Hypothalamus (tissue), 51 donors: Measurements from ENCODE around the gene SCEL.
A peak's percentile ranks its signal among the peaks of the same experiment; 100 is the strongest.
"Not testable (repeated sequence)": the region's sequence is repeated elsewhere in the genome, so short reads cannot be mapped to it uniquely, and the experiment has no call there.

Experiments used
- DNase-seq, 51 donors: peaks; one replicate each; lab custom pipeline; 2025; lab: John Stamatoyannopoulos, UW

Gene SCEL

GRCh38 chr13:77650409-77650808 is 114.9 kb downstream of the SCEL start:
- no peak for DNase-seq

GRCh38 chr13:77653301-77653700 is 117.8 kb downstream of the SCEL start:
- DNase-seq = no peak

GRCh38 chr13:77660016-77660415 is 124.5 kb downstream of the SCEL start:
- not testable (repeated sequence) for DNase-seq

- no peak for DNase-seq
These were observed 125.3 kb downstream of the SCEL start for GRCh38 chr13:77660841-77661250.

- DNase-seq = not testable (repeated sequence)
These were observed 126.8 kb downstream of the SCEL start for GRCh38 chr13:77662301-77662700.

GRCh38 chr13:77662831-77663230 is 127.3 kb downstream of the SCEL start:
- DNase-seq = not testable (repeated sequence)

GRCh38 chr13:77674852-77675251 is 139.3 kb downstream of the SCEL start:
- DNase-seq = no peak

GRCh38 chr13:77678691-77679235 is 143.3 kb downstream of the SCEL start:
- DNase-seq = peak in 1 of 51 donors; percentile 5

- DNase-seq = no peak
These were observed 152.3 kb downstream of the SCEL start for GRCh38 chr13:77687799-77688198.

- no peak for DNase-seq
These were observed 156.4 kb downstream of the SCEL start for GRCh38 chr13:77691871-77692270.

GRCh38 chr13:77692746-77693448 is 157.4 kb downstream of the SCEL start:
- peak in 1 of 51 donors; percentile 50 for DNase-seq

GRCh38 chr13:77693449-77693940 is 158.0 kb downstream of the SCEL start:
- DNase-seq = no peak
